WTC11 (cell line): ENCODE results near the gene ZNF407. TPM values are rescaled to one million over a fixed set of nuclear protein-coding genes. Genes with fewer than 3 reads are reported as not detected.
A peak's percentile ranks its signal among the peaks of the same experiment; 100 is the strongest.

Experiments
- ATAC-seq: fragments of 200-7000 bp; cut with Tn5 transposase; 2 replicates; pipeline ENCODE4 v1.10.0; 2021; ENCODE audit warnings: mild to moderate bottlenecking, moderate library complexity
- CTCF ChIA-PET: fragments of 300-600 bp; sonication (Branson Sonifier 250); formaldehyde crosslinking; loops from one replicate; lab custom pipeline; 2021; ENCODE audit warnings: antibody characterized with exemption; lab: Charles Lee
- POLR2A ChIA-PET: fragments of 350-600 bp; sonication (Branson Sonifier 250); formaldehyde crosslinking; loops from one replicate; lab custom pipeline; 2021; ENCODE audit warnings: antibody characterized with exemption; lab: Charles Lee
- DNase-seq: peaks from one replicate; pipeline ENCODE4 v3.0.0; 2021; ENCODE audit warnings: low spot score
- H3K27ac Mint-ChIP-seq: 2 replicates; pipeline ENCODE4 v1.8.0; 2021; ENCODE audit warnings: mixed read lengths
- H3K27me3 Mint-ChIP-seq: 2 replicates; pipeline ENCODE4 v1.8.0; 2021; ENCODE audit warnings: low read depth, mild to moderate bottlenecking, moderate library complexity, mixed read lengths
- H3K36me3 Mint-ChIP-seq: 2 replicates; pipeline ENCODE4 v1.8.0; 2021; ENCODE audit warnings: mixed read lengths
- H3K4me1 Mint-ChIP-seq: 2 replicates; pipeline ENCODE4 v1.8.0; 2022; ENCODE audit warnings: mixed read lengths
- H3K4me3 Mint-ChIP-seq: 2 replicates; pipeline ENCODE4 v1.8.0; 2021; ENCODE audit warnings: mild to moderate bottlenecking, moderate library complexity, mixed read lengths
- H3K9me3 Mint-ChIP-seq: 2 replicates; pipeline ENCODE4 v1.8.0; 2021; ENCODE audit warnings: mixed read lengths
- ATF3 ChIP-seq: sonication (generic); formaldehyde crosslinking; conservative IDR thresholded peaks from 2 replicates; pipeline ENCODE4 v1.8.1; 2022; ENCODE audit warnings: mild to moderate bottlenecking, missing genetic modification reagents
- ETV6 ChIP-seq: sonication (generic); formaldehyde crosslinking; IDR thresholded peaks from 2 replicates; pipeline ENCODE4 v1.8.1; 2022; ENCODE audit warnings: mild to moderate bottlenecking, missing genetic modification reagents
- FOXP4 ChIP-seq: sonication (generic); formaldehyde crosslinking; IDR thresholded peaks from 2 replicates; pipeline ENCODE4 v1.8.0; 2022; ENCODE audit warnings: mild to moderate bottlenecking, missing genetic modification reagents
- KAT7 ChIP-seq: sonication (generic); formaldehyde crosslinking; IDR thresholded peaks from 2 replicates; pipeline ENCODE4 v1.8.1; 2023; ENCODE audit warnings: missing genetic modification reagents, mild to moderate bottlenecking, borderline replicate concordance
- PRRX2 ChIP-seq: fragments of 250-450 bp; sonication (Bioruptor Pico); IDR thresholded peaks from 2 replicates; pipeline ENCODE4 v1.8.0; 2021; ENCODE audit warnings: mild to moderate bottlenecking
- SMAD3 ChIP-seq: sonication (generic); formaldehyde crosslinking; IDR thresholded peaks from 2 replicates; pipeline ENCODE4 v1.8.0; 2022; ENCODE audit warnings: missing genetic modification reagents, mild to moderate bottlenecking, borderline replicate concordance
- TCF7 ChIP-seq: sonication (generic); formaldehyde crosslinking; IDR thresholded peaks from 2 replicates; pipeline ENCODE4 v1.8.0; 2022; ENCODE audit warnings: mild to moderate bottlenecking, low read depth, missing genetic modification reagents, moderate library complexity
- TEAD1 ChIP-seq: sonication (generic); formaldehyde crosslinking; IDR thresholded peaks from 2 replicates; pipeline ENCODE4 v1.8.0; 2022; ENCODE audit warnings: mild to moderate bottlenecking, missing genetic modification reagents
- TP53 ChIP-seq: sonication (generic); formaldehyde crosslinking; IDR thresholded peaks from 2 replicates; pipeline ENCODE4 v1.8.1; 2023; ENCODE audit warnings: mild to moderate bottlenecking, missing genetic modification reagents
- ZBTB21 ChIP-seq: sonication (generic); formaldehyde crosslinking; IDR thresholded peaks from 2 replicates; pipeline ENCODE4 v1.8.1; 2023; ENCODE audit warnings: mild to moderate bottlenecking, missing genetic modification reagents, borderline replicate concordance
- ZMAT4 ChIP-seq: fragments of 250-450 bp; sonication (Bioruptor Pico); IDR thresholded peaks from 2 replicates; pipeline ENCODE4 v1.9.0; 2021; ENCODE audit warnings: mild to moderate bottlenecking
- ZNF219 ChIP-seq: sonication (generic); formaldehyde crosslinking; IDR thresholded peaks from 2 replicates; pipeline ENCODE4 v1.8.0; 2023; ENCODE audit warnings: missing genetic modification reagents, mild to moderate bottlenecking, borderline replicate concordance
- ZNF423 ChIP-seq: fragments of 250-450 bp; sonication (Bioruptor Pico); IDR thresholded peaks from 2 replicates; pipeline ENCODE4 v2.1.2; 2022; ENCODE audit warnings: mild to moderate bottlenecking, moderate library complexity
- ZNF425 ChIP-seq: fragments of 250-450 bp; sonication (Bioruptor Pico); conservative IDR thresholded peaks from 2 replicates; pipeline ENCODE4 v1.9.0; 2021; ENCODE audit warnings: mild to moderate bottlenecking
- ZNF512 ChIP-seq: sonication (generic); formaldehyde crosslinking; IDR thresholded peaks from 2 replicates; pipeline ENCODE4 v1.8.1; 2022; ENCODE audit warnings: missing genetic modification reagents, borderline replicate concordance
- ZNF671 ChIP-seq: fragments of 250-450 bp; sonication (Bioruptor Pico); IDR thresholded peaks from 2 replicates; pipeline ENCODE4 v1.8.0; 2021; ENCODE audit warnings: mild to moderate bottlenecking
- ZSCAN18 ChIP-seq: fragments of 250-450 bp; sonication (Bioruptor Pico); IDR thresholded peaks from 2 replicates; pipeline ENCODE4 v2.1.2; 2022; ENCODE audit warnings: mild to moderate bottlenecking, moderate library complexity
- total RNA-seq: library from RNA; stranded (reverse); gene quantifications from 3 replicates; pipeline ENCODE4 v1.2.3, GENCODE V29; 2021

ZNF407 gene
- total RNA-seq, 1 experiment from 2014 or later = 6.5 TPM

- no peaks in the 10 kb centered on the region for H3K9me3 Mint-ChIP-seq
- DNase-seq (peak; percentile 60), ATAC-seq (peak; percentile 98)
- POLR2A ChIA-PET = no interaction called here
- TF ChIP-seq TCF7 (CRISPR knock-in tag) (no peak), ZNF425 (CRISPR knock-in tag) (no peak), KAT7 (CRISPR knock-in tag) (no peak), ZBTB21 (CRISPR knock-in tag) (no peak), SMAD3 (CRISPR knock-in tag) (no peak), ZNF219 (CRISPR knock-in tag) (no peak), PRRX2 (no peak), TP53 (CRISPR knock-in tag) (no peak), FOXP4 (CRISPR knock-in tag) (no peak), TEAD1 (CRISPR knock-in tag) (no peak), ZSCAN18 (no peak), ZMAT4 (CRISPR knock-in tag) (no peak), ZNF512 (no peak), ZNF671 (CRISPR knock-in tag) (no peak), ETV6 (CRISPR knock-in tag) (no peak), ZNF423 (CRISPR knock-in tag) (no peak), ATF3 (CRISPR knock-in tag) (no peak)
- H3K27ac Mint-ChIP-seq = no peak overlapping the region
- peaks cover 14% of the 10 kb centered on the region for H3K4me1 Mint-ChIP-seq
- CTCF ChIA-PET = interaction anchor here (0.6 to 1.6 kb wide), 9 partner anchors 12 to 350 kb away, joined by 3 to 14 read pairs (median 3); no protein-coding TSS in a partner anchor
- no peak overlapping the region for H3K4me3 Mint-ChIP-seq
- H3K27me3 Mint-ChIP-seq = no peaks in the 10 kb centered on the region
- no peaks in the 10 kb centered on the region for H3K36me3 Mint-ChIP-seq
These were observed 298.8 kb downstream of the ZNF407 start for GRCh38 chr18:74896390-74896991.
